K562 (cell line): ENCODE measurements around the gene CARD8. TPM values are rescaled to one million over a fixed set of nuclear protein-coding genes. Genes with fewer than 3 reads are reported as not detected.

ENCODE experiments used
- ATAC-seq: fragments of 200-7000 bp; cut with Tn5 transposase; 3 replicates; pipeline ENCODE4 v1.9.1; 2020; ENCODE audit warnings: moderate library complexity
- BruUV-seq: library from RNA; stranded (reverse); fragments of 400-500 nt; replicated peaks from 2 replicates; lab custom pipeline; 2021; lab: Mats Ljungman, UMichigan
- CTCF ChIA-PET: fragments of 300-600 bp; formaldehyde crosslinking; extraction: SDS; loops from one replicate; lab custom pipeline; 2021; ENCODE audit warnings: low intra/inter-chr PET ratio; lab: Yijun Ruan, JAX
- POLR2A ChIA-PET: fragments of 300-600, 350-650 bp; sonication (Branson Sonifier 250); formaldehyde crosslinking; extraction: SDS; loops from one replicate; lab custom pipeline; 2021; ENCODE audit warnings: antibody characterized with exemption, inconsistent platforms; lab: Yijun Ruan, JAX
- DNase-seq, 4 experiments: peaks; one replicate each; pipeline versions ENCODE4 v3.0.0 to v3.0.0-alpha.2; 2011 to 2018; ENCODE audit warnings: low spot score in 3 of 4, mixed read lengths in 3 of 4; ENCODE audit errors: extremely low read depth in 1 of 4
- FAIRE-seq: peaks from 2 replicates; lab custom pipeline; 2011; peaks lifted over from hg19 to GRCh38; lab: Jason Lieb, UNC
- H2AFZ ChIP-seq: 2 replicates; pipeline ENCODE4 v1.6.0; 2011; ENCODE audit warnings: low read depth, low read length, control low read depth, inconsistent platforms
- H3K27ac ChIP-seq: fragments of 200-600 bp; 3 replicates; pipeline ENCODE4 v1.8.0; 2011; ENCODE audit warnings: low read depth, mild to moderate bottlenecking, control low read depth, inconsistent platforms, low read length, moderate library complexity, mixed read lengths; ENCODE audit errors: extremely low read depth
- H3K27me3 ChIP-seq, 2 experiments: fragments of 300-600 bp in 1 of 2; 2 replicates in 1 of 2; 3 replicates in 1 of 2; pipeline versions ENCODE4 v1.6.0 to v1.8.0; 2011; ENCODE audit warnings: inconsistent platforms in 2 of 2, low read length in 2 of 2, mild to moderate bottlenecking in 1 of 2, mixed read lengths in 1 of 2, moderate library complexity in 1 of 2; ENCODE audit not compliant: control insufficient read depth in 2 of 2, insufficient read depth in 2 of 2
- H3K36me3 ChIP-seq: fragments of 300-600 bp; 3 replicates; pipeline ENCODE4 v1.8.0; 2011; ENCODE audit warnings: mild to moderate bottlenecking, low read length, inconsistent platforms; ENCODE audit not compliant: control insufficient read depth, insufficient read depth
- H3K4me1 ChIP-seq, 2 experiments: fragments of 200-600 bp in 1 of 2; replicated peaks in 1 of 2; 2 replicates in 1 of 2; 3 replicates in 1 of 2; pipeline versions ENCODE4 v1.5.1 to v1.8.0; 2011; ENCODE audit warnings: inconsistent platforms in 2 of 2, low read length in 2 of 2, mild to moderate bottlenecking in 1 of 2, mixed read lengths in 1 of 2, moderate library complexity in 1 of 2; ENCODE audit not compliant: control insufficient read depth in 2 of 2, insufficient read depth in 2 of 2
- H3K4me2 ChIP-seq: 2 replicates; pipeline ENCODE4 v1.6.1; 2011; ENCODE audit warnings: low read length, control low read depth, inconsistent platforms, mixed read lengths; ENCODE audit not compliant: insufficient read depth
- H3K4me3 ChIP-seq: fragments of 200-600 bp; sonication (generic), shearing (Covaris generic); 2 replicates; pipeline ENCODE4 v1.5.1; 2016; ENCODE audit warnings: control low read depth, inconsistent platforms
- H3K79me2 ChIP-seq: fragments of 200-600 bp; 3 replicates; pipeline ENCODE4 v1.8.0; 2011; ENCODE audit warnings: low read length, inconsistent platforms; ENCODE audit not compliant: control insufficient read depth, insufficient read depth
- H3K9ac ChIP-seq, 2 experiments: 2 replicates each; pipeline versions ENCODE4 v1.6.0 to v1.6.1; 2011; ENCODE audit warnings: low read depth in 2 of 2, low read length in 2 of 2, control low read depth in 1 of 2, inconsistent platforms in 1 of 2, mild to moderate bottlenecking in 1 of 2, mixed read lengths in 1 of 2; ENCODE audit not compliant: insufficient read depth in 1 of 2
- H3K9me1 ChIP-seq: one replicate; pipeline ENCODE4 v1.6.0; 2011; ENCODE audit warnings: inconsistent platforms, mild to moderate bottlenecking, low read length, moderate library complexity; ENCODE audit not compliant: control insufficient read depth, insufficient read depth
- H3K9me3 ChIP-seq: replicated peaks from 2 replicates; pipeline ENCODE4 v1.5.1; 2011; ENCODE audit warnings: low read depth, low read length, inconsistent platforms; ENCODE audit not compliant: control insufficient read depth, insufficient read depth
- H4K20me1 ChIP-seq: replicated peaks from 2 replicates; pipeline ENCODE4 v1.6.1; 2011; ENCODE audit warnings: low read length, inconsistent platforms, mixed read lengths; ENCODE audit not compliant: control insufficient read depth, insufficient read depth
- COPS2 ChIP-seq: fragments of 450-650 bp; conservative IDR thresholded peaks from 2 replicates; pipeline ENCODE4 v1.6.1; 2016; ENCODE audit warnings: mild to moderate bottlenecking, moderate library complexity
- DPF2 ChIP-seq: fragments of 450-650 bp; IDR thresholded peaks from 2 replicates; pipeline ENCODE4 v1.6.1; 2016
- HNRNPH1 ChIP-seq: fragments of 200-400 bp; formaldehyde crosslinking; optimal IDR thresholded peaks from 2 replicates; pipeline ENCODE3; 2017; ENCODE audit warnings: low read depth, mild to moderate bottlenecking, low read length, moderate library complexity
- JUND ChIP-seq, 2 experiments: IDR thresholded peaks; 2 replicates in 1 of 2; 3 replicates in 1 of 2; pipeline ENCODE4 v1.6.1; 2011; ENCODE audit warnings: borderline replicate concordance in 2 of 2, low read depth in 2 of 2, low read length in 2 of 2, improper control_type of control experiment in 1 of 2, missing biosample characterization in 1 of 2, missing genetic modification characterization in 1 of 2, missing genetic modification reagents in 1 of 2
- SIN3B ChIP-seq: fragments of 450-650 bp; IDR thresholded peaks from 2 replicates; pipeline ENCODE4 v1.6.1; 2017; ENCODE audit warnings: low read depth, mild to moderate bottlenecking, moderate library complexity
- TAF1 ChIP-seq: IDR thresholded peaks from 2 replicates; pipeline ENCODE4 v1.6.1; 2011; ENCODE audit warnings: mild to moderate bottlenecking, low read length, moderate library complexity; ENCODE audit not compliant: insufficient read depth, control insufficient read depth, severe bottlenecking; ENCODE audit errors: extremely low read depth
- ZKSCAN3 ChIP-seq: fragments of 250-450 bp; sonication (Bioruptor Pico); IDR thresholded peaks from 2 replicates; pipeline ENCODE4 v1.4.0; 2020
- ZNF316 ChIP-seq: fragments of 450-650 bp; IDR thresholded peaks from 2 replicates; pipeline ENCODE4 v1.6.1; 2016
- WGBS: fragments of 100-300 bp; shearing (Covaris generic); methylation state at CpG from one replicate; pipeline ENCODE4 v1.1.6; 2016; ENCODE audit warnings: low coverage, mixed read lengths; ENCODE audit not compliant: insufficient coverage; ENCODE audit errors: missing lambda C conversion rate; 5-methylcytosine and 5-hydroxymethylcytosine counted together
- in situ Hi-C: fragments of 300-500 bp; cut with MboI; formaldehyde crosslinking; loops from 4 replicates; pipeline ENCODE4 v1.15.0; 2018; ENCODE audit warnings: inconsistent platforms, mixed read lengths
- intact Hi-C: fragments of 100-400 bp; cut with micrococcal nuclease; formaldehyde crosslinking; loops from 2 replicates; pipeline ENCODE4 v1.14.2; 2022
- polyA plus RNA-seq, 8 experiments: library from polyadenylated mRNA; depleted of rRNA in 4 of 8; stranded (reverse) in 5 of 8; unstranded in 3 of 8; fragments of >200 nt; fragmentation: Nextera tagmentation in 2 of 8; fragmentation: Illumina TruSeq in 1 of 8; extraction: Ambion mirVana in 2 of 8; extraction: Trizol in 1 of 8; gene quantifications; 2 replicates each; pipeline versions ENCODE4 v1.2.1 to v1.2.3, GENCODE V29; 2011 to 2014; ENCODE audit warnings: inconsistent platforms in 1 of 8, missing spikeins in 1 of 8
- total RNA-seq, 7 experiments: library from RNA; depleted of rRNA in 6 of 7; stranded (reverse); fragments of >200 nt in 6 of 7; fragmentation: Illumina TruSeq in 2 of 7; extraction: Trizol in 2 of 7; gene quantifications; 2 replicates each; pipeline versions ENCODE4 v1.2.1 to v1.2.3, GENCODE V29; 2011 to 2021; ENCODE audit warnings: low replicate concordance in 1 of 7
- TF ChIP-seq, protein P1 (sequence below): IDR thresholded peaks from 3 replicates; pipeline ENCODE4 v1.6.1; 2011; ENCODE audit warnings: borderline replicate concordance, mild to moderate bottlenecking, moderate library complexity; ENCODE audit not compliant: insufficient read length; ENCODE audit errors: extremely low read depth
- TF ChIP-seq, protein P2 (sequence below), 2 experiments: fragments of 200-800 bp in 1 of 2; sonication (Bioruptor generic) in 1 of 2; sonication (generic) in 1 of 2; formaldehyde crosslinking in 1 of 2; IDR thresholded peaks in 1 of 2; conservative IDR thresholded peaks in 1 of 2; 2 replicates each; pipeline versions ENCODE4 v1.5.0 to v1.6.1; 2016 to 2020; ENCODE audit warnings: missing compliant biosample characterization in 1 of 2, missing genetic modification characterization in 1 of 2, missing genetic modification reagents in 1 of 2
- TF ChIP-seq, protein P3 (sequence below): sonication (generic); formaldehyde crosslinking; IDR thresholded peaks from 2 replicates; pipeline ENCODE4 v1.8.1; 2023; ENCODE audit warnings: missing genetic modification reagents, mild to moderate bottlenecking, borderline replicate concordance

The CARD8 gene
- total and polyA plus RNA-seq, 9 of the 15 experiments (the other 6 are each of a cell fraction or from before 2014, with no cell fraction given), result 11.5 to 26.4 (median 20.8) TPM

DNA sequence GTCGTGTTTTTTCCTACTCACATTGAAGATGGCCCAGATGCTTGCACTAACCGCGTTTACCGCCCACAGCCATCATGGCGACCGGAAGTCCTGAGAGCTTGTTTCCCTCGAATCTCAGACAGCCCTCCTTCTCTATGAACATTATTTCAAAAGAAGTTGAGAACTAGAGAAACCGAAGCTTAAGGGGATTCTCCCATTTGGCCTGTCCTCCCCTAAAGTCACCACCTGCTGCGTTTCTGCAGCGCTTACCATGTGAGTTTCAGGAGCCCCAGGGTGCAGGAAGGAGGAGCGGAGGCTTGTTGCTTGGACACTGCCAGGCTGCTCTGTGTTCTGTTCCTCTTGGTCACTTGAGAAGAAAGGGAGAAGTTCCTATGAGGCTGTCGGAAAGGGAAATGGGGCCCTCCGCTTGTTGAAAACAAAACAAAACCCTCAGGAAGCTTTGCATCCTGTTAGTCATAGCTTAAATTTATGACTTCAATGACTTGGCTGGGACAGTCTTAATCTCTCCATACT is 6.2 kb downstream of the CARD8 start:
- peak in 1 of 4 experiments; percentile 37 for DNase-seq
- CTCF ChIA-PET, result no interaction called here
- Histone ChIP-seq H3K27me3 (no peaks in the 10 kb centered on the region), H3K9ac (no peak overlapping the region), H2AFZ (peak overlapping the region; percentile 49; the same call in 1 of the 2 replicates), H3K4me1 (peaks cover 17 to 28% of the 10 kb centered on the region in 2 experiments; a peak in 4 of 5 replicates), H4K20me1 (no peaks in the 10 kb centered on the region), H3K9me1 (no peaks in the 10 kb centered on the region), H3K9me3 (no peaks in the 10 kb centered on the region), H3K79me2 (peaks cover 23% of the 10 kb centered on the region), H3K4me2 (peak overlapping the region; percentile 9), H3K4me3 (no peak overlapping the region), H3K27ac (peak overlapping the region; percentile 54; the same call in 2 of the 3 replicates), H3K36me3 (peaks cover 21% of the 10 kb centered on the region; the same call in 2 of the 3 replicates)
- POLR2A ChIA-PET, result interaction anchor here (0.7 kb wide), 1 partner anchor 46 kb away, joined by 3 read pairs; no protein-coding TSS in a partner anchor
- ATAC-seq, result peak; percentile 61
- no peak for FAIRE-seq
- BruUV-seq, result no TSS peak
- 75% methylated on average over 13 of the region's 13 CpGs for WGBS
- in situ Hi-C loops (loop anchor here (25.0 kb wide), 1 partner anchor 1863 kb away; no protein-coding TSS in a partner anchor), intact Hi-C loops (no loop called here)
- TF ChIP-seq HNRNPH1, result no peak
- TF ChIP-seq ZNF316, result peak; percentile 57
- TF ChIP-seq, protein P1, sequence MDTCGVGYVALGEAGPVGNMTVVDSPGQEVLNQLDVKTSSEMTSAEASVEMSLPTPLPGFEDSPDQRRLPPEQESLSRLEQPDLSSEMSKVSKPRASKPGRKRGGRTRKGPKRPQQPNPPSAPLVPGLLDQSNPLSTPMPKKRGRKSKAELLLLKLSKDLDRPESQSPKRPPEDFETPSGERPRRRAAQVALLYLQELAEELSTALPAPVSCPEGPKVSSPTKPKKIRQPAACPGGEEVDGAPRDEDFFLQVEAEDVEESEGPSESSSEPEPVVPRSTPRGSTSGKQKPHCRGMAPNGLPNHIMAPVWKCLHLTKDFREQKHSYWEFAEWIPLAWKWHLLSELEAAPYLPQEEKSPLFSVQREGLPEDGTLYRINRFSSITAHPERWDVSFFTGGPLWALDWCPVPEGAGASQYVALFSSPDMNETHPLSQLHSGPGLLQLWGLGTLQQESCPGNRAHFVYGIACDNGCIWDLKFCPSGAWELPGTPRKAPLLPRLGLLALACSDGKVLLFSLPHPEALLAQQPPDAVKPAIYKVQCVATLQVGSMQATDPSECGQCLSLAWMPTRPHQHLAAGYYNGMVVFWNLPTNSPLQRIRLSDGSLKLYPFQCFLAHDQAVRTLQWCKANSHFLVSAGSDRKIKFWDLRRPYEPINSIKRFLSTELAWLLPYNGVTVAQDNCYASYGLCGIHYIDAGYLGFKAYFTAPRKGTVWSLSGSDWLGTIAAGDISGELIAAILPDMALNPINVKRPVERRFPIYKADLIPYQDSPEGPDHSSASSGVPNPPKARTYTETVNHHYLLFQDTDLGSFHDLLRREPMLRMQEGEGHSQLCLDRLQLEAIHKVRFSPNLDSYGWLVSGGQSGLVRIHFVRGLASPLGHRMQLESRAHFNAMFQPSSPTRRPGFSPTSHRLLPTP, result no peak
- TF ChIP-seq, protein P2, sequence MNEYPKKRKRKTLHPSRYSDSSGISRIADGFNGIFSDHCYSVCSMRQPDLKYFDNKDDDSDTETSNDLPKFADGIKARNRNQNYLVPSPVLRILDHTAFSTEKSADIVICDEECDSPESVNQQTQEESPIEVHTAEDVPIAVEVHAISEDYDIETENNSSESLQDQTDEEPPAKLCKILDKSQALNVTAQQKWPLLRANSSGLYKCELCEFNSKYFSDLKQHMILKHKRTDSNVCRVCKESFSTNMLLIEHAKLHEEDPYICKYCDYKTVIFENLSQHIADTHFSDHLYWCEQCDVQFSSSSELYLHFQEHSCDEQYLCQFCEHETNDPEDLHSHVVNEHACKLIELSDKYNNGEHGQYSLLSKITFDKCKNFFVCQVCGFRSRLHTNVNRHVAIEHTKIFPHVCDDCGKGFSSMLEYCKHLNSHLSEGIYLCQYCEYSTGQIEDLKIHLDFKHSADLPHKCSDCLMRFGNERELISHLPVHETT (CRISPR knock-in tag; conservative IDR thresholded peaks at IDR 0.05 in 1 of 2, IDR thresholded peaks at IDR 0.05 in 1 of 2), result no peak
- TF ChIP-seq JUND (IDR thresholded peaks at IDR 0.05; ENCODE audit: borderline replicate concordance, low read depth, low read length), result peak; percentile 55; the same call in 1 of the 2 replicates
- TF ChIP-seq JUND (tag; IDR thresholded peaks at IDR 0.05; ENCODE audit: borderline replicate concordance, low read depth, low read length), result no peak
- TF ChIP-seq ZKSCAN3 (CRISPR knock-in tag), result no peak
- 0 out of 2 replicates have a peak, but pooled peaks have one; percentile 37 for TF ChIP-seq DPF2
- no peak for TF ChIP-seq COPS2
- no peak for TF ChIP-seq SIN3B
- no peak for TF ChIP-seq TAF1
- TF ChIP-seq, protein P3, sequence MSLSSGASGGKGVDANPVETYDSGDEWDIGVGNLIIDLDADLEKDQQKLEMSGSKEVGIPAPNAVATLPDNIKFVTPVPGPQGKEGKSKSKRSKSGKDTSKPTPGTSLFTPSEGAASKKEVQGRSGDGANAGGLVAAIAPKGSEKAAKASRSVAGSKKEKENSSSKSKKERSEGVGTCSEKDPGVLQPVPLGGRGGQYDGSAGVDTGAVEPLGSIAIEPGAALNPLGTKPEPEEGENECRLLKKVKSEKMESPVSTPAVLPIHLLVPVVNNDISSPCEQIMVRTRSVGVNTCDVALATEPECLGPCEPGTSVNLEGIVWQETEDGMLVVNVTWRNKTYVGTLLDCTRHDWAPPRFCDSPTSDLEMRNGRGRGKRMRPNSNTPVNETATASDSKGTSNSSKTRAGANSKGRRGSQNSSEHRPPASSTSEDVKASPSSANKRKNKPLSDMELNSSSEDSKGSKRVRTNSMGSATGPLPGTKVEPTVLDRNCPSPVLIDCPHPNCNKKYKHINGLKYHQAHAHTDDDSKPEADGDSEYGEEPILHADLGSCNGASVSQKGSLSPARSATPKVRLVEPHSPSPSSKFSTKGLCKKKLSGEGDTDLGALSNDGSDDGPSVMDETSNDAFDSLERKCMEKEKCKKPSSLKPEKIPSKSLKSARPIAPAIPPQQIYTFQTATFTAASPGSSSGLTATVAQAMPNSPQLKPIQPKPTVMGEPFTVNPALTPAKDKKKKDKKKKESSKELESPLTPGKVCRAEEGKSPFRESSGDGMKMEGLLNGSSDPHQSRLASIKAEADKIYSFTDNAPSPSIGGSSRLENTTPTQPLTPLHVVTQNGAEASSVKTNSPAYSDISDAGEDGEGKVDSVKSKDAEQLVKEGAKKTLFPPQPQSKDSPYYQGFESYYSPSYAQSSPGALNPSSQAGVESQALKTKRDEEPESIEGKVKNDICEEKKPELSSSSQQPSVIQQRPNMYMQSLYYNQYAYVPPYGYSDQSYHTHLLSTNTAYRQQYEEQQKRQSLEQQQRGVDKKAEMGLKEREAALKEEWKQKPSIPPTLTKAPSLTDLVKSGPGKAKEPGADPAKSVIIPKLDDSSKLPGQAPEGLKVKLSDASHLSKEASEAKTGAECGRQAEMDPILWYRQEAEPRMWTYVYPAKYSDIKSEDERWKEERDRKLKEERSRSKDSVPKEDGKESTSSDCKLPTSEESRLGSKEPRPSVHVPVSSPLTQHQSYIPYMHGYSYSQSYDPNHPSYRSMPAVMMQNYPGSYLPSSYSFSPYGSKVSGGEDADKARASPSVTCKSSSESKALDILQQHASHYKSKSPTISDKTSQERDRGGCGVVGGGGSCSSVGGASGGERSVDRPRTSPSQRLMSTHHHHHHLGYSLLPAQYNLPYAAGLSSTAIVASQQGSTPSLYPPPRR (CRISPR knock-in tag), result no peak
